Measurements from ENCODE around the gene PEX16.

The PEX16 gene
- total RNA-seq = 41.0 to 55.3 reads per million in 2 donors

DNA sequence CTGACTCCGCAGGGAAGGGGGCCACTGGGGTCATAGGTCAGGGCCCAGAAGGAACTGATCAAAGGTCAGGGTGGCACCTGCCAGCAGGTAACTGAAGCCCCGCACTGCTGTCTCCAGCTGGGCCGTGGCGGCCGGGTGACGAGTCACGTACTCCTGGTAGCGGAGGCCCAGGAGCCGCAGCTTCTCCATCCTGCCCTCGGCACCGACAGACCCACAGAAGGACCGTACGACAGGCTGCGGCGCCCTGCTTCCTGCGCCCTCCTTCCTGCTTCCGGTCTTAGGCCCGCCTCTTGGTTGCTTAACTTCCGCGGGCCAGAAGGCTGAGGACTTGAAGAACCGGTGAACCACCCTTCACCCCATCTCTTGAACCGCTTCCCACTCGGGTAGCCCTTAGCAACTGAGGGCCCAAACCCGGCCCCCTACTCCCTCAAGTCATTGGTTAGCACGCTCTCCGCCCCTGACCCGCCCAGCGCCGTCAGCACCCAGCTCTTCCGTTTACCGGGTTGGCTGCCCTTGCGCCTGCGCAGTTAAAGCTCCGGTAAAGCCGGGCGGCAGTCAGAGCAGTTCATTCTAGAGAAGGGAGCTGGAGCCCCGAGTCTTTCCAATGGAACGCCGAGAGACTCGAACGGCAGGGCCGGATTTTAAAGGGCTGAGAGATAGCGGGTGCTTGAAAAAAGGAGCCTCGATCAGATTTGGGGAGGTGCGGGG, at the start of gene PEX16:
Gene PEX16 (minus strand): TSS at position 255 of the 708 bp plus-strand sequence. CDS start 66 bp downstream, at position 189.
- DNase-seq = peak; percentile 89

DNA sequence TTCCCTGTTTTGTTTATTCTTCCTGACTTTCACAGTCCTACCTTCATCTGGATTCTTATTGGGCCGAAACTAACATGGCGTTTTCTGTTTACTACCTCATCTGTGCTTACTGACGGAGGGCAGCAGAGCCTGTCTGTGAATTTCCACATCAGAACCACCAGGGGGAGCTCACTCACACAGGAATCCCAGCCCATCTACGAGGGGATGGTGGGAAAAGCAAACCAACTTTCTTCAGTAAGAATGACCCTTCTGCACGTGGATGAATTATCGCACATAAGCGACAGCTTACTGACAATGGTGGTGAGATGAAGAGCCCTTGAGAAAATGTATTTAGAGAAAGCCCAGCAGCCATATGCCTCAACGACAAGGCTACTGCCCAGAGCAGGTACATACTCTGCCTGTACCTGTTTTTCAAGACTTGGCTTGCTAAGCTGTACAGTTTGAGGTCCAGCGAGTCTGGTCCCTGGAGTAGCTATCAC, 47.3 kb upstream of the PEX16 start:
- DNase-seq = peak; percentile 18

DNA sequence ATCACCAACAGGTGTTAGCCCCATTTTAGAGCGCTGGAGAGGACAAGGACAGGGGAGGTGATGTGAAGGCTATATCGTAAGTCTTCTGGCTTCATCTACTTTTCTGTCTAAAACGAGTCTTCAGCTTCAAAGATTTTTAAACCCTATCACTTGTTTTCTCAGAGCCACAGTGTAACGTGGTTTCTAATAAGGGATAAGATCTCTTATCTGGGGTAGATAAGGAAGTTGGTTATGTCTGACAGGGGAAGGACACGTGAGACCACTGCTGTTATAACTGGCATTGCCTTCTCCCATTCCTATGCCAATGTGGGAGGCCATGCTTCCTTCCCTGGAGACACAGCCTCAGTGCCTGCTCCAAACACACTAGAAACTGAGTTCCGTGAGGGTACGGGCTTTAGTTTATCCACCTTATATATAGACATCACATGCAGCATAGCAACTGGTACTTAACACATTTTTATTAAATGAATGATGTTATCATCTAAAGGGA, 44.1 kb upstream of the PEX16 start:
- no peak for DNase-seq

DNA sequence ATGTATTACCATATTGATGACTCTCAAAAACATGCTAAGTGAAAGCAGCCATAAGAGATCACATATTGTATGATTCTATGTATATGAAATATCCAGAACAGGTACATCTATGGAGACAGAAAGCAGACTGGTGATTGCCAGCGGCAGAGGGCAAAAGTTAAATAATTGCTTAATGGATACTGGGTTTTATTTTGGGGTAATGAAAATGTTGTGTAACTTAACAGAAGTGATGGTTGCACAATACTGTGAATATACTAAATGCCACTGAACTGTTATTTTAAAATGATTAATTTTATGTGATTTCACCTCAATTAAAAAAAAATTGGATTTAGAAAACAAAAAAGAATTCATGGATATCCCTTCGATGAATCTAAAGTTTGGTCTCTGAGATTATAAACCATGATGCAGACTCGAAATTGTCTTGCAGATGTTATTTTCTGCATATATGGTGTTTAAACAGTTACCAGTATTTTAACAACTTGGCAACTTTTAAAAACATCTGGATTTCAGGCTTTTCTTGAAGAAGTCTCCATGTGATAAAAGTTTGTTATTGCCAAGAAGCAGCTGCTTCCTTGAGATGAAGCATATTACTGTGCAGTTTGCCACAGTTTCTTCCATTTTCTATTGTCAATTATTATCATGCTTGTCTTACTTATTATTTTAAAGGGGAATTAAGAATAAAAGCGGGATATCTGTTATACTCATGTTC, 42.9 kb upstream of the PEX16 start:
- DNase-seq = no peak

DNA sequence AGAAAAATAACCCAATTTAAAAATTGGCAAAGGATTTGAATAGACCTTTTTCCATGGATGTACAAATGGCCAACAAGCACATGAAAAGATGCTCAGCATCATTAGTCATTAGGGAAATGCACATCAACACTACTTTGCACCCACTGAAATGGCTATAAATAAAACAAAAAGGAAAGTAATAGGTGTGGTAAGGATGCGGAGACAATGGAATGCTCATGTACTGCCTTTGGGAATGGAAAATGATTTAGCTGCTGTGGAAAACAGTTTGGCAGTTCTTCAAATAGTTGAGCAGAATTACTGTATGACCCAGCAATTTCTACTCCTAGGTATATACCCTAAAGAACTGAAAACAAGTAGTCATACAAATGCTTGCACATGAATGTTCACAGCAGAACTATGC, 42.2 kb upstream of the PEX16 start:
- DNase-seq = no peak

DNA sequence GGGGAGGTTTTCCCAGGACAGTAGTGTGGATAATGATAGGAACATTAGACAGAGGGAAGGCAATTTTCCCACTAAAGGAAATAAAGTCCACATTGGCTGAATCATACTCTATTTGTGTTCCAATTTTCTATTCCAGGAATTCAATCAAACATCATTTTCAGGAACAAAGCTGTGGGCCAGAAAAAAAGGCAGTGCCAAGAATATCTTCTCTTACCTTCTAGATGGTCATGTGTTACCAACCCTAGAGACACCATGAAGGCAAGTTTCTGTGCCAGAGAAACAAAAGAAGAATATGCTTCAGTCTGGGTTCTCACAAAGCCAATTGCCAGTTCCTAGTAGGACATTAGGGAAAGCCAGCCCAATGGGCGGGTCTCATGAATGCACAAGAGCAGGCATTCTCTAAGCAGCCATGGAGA, 32.3 kb upstream of the PEX16 start:
- DNase-seq = no peak

DNA sequence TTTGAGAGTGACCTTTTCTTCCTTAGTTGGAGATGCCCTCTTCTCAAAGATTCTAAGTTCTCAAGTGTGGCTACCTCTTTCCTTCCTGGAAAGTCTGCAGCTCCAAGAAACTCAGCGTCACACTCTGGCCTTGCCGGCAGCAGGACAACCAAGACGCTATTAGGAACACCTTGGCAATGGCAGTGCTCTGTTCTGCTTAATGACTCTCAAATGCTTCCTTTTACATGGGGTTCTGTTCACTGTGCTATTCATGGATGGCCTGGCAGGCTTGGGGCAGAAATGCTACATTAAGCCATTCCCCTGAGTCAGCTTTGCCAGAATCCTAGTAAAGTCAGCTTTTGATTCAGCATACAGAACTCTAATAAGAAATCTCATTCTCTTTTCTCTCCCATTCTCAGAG, 30.7 kb upstream of the PEX16 start:
- no peak for DNase-seq

DNA sequence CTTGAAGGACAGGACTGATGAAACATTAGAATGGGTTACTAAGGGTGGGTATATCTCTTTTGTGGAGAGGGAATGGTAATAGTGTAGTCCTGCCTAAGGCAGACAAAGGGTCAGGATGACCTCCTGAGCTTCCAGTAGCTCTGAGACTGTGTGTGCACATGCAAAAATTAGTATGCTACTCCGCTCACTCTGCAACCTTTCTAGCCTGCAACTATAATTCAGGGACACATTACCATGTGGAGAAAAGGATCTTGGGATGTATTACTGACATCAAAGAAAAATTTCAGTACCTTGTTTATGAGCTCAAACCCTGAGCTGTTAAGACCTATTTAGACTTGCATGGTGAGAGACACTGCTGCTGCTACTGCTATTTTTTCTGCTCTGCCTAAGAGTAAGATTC, 30.2 kb upstream of the PEX16 start:
- no peak for DNase-seq

DNA sequence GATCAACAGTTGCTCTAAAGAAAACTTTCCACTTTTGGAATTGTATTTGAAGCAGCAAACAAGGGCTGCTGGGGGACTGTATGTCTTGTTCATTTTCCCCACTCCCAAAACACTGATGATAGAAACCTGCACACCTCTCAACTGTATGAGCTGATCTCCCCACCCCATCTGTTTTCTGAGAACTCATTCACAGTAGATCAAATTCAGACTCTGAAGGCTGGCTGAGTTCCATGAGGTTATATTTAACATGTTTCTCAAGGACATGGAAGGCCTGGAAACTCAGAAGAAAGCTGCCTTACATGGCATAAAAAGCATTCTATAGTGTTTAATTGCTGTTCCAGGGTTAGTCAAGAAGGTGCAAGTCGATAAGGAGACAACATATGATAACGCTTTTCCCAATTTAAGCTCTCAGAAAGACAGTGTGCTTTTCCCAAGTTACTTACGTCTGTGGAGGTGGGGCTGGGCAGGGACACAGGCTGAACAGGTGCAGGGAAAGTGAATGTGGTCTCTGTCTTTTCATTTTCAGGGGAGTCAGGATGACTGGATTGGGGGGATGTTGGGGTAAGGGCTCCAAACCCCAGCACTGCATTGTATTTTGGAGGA, 27.8 kb upstream of the PEX16 start:
- no peak for DNase-seq

DNA sequence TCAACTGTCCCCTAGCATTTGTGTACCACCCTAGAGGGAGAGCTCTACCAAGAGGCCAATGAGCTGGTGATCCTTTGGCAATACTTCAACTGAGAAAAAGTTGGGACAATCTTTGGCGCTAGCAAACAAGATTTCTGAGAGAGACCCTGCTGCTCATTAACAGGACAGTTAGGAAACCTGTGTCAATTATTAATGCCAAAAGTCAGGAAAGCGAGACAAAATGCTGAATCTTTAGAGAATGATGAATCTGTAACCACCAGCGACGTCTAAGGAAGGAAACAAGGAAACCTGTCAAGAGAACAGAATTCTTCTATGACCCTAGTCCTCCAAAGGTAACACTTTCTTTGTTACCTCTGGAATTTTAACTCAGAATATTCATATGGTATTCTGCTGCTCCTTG, 24.7 kb upstream of the PEX16 start:
- DNase-seq = no peak

DNA sequence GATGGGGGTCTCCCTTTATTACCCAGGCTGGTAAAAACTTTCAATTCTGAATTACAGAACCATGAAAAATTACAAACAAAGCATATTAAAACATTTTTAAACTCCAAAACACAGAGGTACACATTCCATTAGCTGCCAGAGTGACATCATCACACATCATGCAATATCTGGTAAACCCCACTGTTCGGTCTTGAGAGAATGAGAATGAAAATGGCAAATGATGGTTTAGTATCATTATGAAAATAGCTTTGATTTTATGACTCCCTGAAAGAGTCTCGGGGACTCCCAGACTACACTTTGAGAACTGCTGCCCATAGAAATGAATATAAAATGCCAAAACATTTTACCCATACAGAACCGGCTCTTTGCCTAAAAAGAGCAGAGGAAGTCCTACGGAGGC, 23.6 kb upstream of the PEX16 start:
- no peak for DNase-seq

DNA sequence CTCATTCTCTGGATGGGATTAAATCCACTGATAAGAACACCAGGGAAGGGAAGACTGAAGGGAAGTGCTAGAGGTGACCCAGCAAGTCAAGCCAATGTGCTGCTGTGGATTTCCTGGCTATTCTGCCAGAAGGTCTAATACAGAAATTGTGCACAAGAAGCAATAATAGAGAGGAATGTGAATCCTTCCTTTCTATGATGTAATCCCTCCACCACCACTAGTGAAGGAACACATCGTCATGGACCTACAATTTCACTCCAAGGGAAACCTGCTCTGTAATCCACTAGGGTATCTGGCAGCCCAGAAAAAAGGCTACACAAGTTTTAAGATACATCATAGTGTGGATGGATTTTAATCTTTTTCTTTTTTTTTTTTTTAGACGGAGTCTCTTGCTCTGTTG, 22.2 kb upstream of the PEX16 start:
- no peak for DNase-seq

DNA sequence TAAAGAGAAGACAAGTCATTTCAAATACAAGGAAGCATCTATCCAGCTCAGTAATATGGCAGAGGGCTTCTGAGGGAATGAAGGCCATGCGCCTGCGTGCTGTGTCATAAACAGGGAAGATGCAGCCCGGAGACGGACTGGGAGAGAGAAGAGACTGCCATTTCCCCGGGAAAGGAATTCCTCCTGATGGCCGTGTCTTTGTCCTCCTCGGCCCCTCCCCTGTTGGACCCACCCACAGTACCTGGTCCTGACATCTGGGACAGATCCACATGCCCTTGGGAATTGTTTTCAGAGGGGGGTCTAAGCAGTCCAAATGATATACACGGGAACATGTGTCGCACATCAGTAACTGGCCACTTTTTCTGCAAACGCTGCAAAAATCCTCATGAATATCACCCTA, 20.2 kb upstream of the PEX16 start:
- no peak for DNase-seq

DNA sequence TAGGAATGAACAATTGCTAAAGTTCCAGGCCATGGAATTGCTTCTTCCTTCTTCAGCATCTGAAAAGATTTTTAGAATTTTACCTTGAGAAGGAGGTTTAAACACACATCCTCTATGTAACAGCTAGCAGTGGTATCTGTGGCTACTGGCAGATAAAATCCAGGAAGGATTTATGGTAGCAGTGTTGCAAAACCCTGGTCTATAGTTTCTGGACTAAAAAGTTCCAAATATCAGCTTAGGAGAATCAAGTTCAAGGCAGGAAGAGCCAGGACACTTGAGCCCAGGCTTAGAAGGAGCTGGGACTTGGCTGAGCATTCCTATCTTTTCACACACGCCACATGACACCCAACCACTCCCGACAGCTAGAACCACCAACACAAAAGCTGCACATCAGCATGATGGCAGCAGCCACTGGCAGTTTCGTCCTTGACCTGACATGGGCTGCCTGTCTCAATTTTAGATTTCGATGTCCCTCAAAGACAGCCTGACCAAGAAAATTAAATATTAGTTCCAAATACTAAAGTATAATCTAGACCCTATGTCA, 18.9 kb upstream of the PEX16 start:
- DNase-seq = no peak

DNA sequence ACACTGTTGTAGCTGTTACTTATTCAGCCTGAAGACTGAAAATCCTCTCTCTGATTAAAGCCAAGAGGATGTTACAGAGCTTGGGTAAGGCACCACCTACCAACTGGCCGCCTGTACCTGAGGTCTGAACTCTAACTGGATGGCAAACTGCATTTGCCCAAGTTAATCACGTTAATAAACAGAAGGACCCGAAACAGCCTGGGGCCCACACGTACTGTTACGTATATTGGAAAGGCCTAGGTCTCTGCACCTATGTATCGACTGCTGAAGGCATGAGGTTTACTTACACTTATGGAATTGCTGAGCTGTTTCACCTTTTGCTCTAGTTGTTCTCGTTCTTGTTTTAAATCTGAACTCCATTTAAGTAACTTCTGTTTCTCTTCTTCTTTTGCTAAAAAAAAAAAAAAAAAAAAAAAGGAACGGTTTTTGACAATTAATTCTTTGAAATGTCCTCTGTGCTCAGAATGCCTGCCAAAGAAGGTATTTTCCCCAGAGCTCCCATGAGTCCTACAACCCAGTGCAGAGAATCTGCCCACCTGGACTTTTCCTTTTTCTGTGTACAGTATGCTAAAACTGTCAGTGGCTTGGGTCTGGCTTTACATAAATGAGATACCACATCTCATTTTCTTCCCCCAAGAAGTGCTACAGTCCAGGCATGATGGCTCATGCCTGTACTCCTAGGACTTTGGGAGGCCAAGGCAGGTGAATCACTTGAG, 17.8 kb upstream of the PEX16 start:
- no peak for DNase-seq

DNA sequence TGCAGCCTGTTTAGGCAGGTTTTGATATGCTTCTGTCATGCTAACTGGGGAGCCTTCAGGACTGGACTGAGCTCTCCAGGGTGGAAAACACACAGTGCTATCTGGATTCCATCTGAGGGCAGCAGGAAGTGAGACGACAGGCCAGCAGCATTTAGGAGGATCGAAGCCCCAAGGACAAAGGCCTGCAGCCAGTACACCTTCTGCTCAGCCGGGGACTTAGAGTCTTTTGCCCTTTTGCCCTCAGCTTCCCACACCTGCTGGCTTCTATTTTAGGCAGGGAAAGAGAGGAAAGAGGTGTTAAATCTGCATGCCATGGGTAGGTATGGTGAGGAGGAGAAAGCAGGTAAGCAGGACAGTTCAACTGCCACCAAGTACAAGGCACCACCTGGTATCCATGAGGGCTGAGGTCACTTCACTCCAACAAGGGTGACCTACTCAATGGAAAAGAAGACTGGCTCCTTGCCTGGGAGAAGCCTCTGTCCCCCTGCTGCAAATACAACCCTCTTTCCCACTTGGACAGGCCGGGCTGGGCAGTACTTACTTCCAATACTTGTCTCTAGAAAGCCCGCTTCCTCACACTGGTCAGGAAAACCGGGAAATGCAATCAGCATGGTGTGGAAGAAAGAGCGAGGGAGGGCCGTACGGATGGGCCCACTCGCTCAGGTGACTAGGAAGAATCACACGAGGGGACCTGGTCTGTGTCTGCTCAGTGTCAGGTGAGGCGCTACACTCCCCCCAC, 17.1 kb upstream of the PEX16 start:
- DNase-seq = no peak

DNA sequence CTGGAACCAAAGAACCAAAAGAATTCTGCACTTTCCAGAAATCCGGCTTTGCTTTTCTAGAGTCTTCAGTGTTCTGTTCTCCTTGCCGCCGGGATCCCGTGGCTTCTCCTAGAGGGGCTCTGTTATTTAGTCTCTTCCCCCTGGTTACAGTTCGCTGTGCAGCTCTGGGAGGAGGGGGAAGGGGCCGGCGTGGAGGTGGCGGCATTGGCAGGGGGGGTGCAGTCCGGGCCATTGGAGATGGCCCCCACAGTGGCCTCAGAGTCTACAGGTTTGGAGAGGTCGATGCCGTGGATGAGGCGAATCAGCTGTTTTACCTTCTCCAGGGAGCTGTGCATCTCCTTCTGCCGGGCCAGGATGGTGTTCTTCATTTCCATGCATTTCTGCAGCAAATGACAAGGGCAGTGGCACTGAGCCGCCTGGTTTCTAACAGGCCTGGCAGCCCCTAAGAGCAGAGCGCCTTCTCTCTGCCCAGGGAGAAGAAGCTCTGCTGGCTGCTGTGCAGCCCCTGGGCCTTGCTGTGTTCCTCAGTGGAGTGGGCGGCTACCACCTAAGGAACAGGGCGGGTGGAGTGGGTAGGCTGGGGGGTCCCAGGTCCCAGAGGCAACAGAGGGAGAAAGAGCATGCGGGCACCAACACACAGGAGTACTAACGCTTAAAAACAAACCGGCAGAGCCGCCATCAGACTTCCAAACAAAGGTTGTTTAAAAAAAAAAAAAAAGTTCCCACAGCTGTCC, 16.3 kb upstream of the PEX16 start:
- no peak for DNase-seq

DNA sequence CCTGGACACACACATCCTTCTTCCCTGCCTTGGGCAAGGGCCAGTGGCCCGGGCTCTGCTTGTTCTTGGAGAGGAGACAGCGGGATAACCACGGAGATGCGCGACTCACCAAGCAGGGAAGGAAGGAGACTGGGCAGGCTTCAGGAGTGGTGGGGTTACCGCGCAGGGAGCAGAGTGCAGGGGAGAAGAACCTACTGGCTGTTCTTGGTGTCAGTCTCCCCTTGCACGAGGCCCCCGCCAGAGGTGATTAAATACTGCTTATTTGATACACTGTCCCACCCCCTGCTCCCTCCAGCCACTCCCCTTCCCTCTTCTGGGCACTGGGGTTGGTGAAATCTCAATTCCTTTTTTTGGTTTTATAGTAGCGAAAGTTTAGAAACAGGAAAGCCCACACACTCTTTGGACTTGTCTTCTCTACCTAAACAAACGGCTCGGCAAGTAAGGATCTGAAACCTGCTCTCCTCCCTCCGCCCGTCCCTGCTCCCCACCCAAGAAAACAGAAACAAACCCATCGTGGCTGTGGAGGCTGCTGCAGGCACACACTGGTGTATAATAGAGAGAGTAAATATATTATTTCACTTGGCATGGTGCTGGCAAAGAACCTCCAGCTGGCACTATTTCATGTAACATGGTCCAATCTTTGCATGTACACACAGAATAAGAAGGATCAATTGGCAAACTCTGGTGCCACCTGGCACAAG, 15.6 kb upstream of the PEX16 start:
- no peak for DNase-seq

DNA sequence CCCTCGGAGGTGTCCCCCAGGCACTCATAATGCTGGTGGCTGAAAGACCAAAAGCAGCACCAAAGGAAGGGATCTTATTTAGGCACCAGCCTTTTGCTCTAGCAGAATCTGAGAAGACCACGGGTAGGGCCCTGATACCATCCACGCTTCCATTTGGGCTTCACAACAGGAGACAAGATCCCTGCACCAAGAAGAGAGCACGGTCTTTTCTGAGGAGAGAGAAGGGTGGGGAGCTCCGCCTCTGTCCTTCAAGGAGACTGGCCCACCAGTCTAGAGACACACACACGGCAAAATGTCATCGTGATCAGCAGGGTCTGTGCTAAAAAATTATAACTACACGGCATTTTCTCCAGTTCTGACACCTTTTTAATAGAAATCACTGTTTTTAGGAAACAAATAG, 14.5 kb upstream of the PEX16 start:
- no peak for DNase-seq

DNA sequence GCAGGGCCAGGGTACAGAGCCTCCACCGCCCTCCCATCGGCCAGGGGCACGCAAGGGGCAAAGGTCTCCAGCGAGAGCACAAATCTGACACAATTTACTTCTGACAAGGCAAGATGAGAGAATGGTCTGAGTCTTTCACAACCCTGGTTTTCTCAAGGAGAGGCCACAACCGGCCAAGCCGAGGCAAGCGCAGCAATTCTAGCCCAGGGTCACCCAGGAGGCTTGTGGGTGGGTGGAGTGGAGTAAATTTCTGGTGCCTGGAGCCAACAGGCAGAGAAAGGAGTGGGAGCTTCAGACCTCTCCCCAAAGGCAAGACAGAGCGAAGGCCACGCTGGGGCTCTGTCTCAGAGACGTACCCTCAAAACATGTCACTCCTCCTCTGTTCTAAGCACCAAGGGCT, 14.1 kb upstream of the PEX16 start:
- DNase-seq = no peak
